ENCODE measurements around the gene SLC9A2. TPM values are rescaled to one million over a fixed set of nuclear protein-coding genes. Genes with fewer than 3 reads are reported as not detected.

SLC9A2 gene, protein sequence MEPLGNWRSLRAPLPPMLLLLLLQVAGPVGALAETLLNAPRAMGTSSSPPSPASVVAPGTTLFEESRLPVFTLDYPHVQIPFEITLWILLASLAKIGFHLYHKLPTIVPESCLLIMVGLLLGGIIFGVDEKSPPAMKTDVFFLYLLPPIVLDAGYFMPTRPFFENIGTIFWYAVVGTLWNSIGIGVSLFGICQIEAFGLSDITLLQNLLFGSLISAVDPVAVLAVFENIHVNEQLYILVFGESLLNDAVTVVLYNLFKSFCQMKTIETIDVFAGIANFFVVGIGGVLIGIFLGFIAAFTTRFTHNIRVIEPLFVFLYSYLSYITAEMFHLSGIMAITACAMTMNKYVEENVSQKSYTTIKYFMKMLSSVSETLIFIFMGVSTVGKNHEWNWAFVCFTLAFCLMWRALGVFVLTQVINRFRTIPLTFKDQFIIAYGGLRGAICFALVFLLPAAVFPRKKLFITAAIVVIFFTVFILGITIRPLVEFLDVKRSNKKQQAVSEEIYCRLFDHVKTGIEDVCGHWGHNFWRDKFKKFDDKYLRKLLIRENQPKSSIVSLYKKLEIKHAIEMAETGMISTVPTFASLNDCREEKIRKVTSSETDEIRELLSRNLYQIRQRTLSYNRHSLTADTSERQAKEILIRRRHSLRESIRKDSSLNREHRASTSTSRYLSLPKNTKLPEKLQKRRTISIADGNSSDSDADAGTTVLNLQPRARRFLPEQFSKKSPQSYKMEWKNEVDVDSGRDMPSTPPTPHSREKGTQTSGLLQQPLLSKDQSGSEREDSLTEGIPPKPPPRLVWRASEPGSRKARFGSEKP
- total RNA-seq = 10 to 100 TPM in 1 of 2 donors, 1 to 10 TPM in 1; 7.3 to 22.4 TPM

GRCh38 chr2:102619414-102620319 lies at the start of gene SLC9A2:
SLC9A2 (plus strand) TSS chr2:102619553; CDS start chr2:102619849, 296 bp downstream.
- 5% methylated on average over 38 of the region's 85 CpGs for WGBS
- Histone ChIP-seq H3K4me1 (replicated peaks) (no peaks in the 10 kb centered on the region), H3K4me3 (peak within 1 kb of the TSS; percentile 43 to 51), H3K27ac (peak within 1 kb of the TSS; percentile 74 to 79), H3K36me3 (no peaks in the 10 kb centered on the region), H3K9me3 (no peaks in the 10 kb centered on the region), H3K27me3 (replicated peaks; ENCODE audit: insufficient read depth) (no peaks in the 10 kb centered on the region)
- intact Hi-C loops (cut with DNase I) = no loop called here
- peak; percentile 24 for DNase-seq (ENCODE audit: low spot score)
- TF ChIP-seq CTCF (IDR thresholded peaks at IDR 0.05) = no peak
- TF ChIP-seq POLR2A (IDR thresholded peaks at IDR 0.05) = no peak
- no peak for TF ChIP-seq POLR2AphosphoS5 (IDR thresholded peaks at IDR 0.05)

- Histone ChIP-seq H3K4me1 (replicated peaks) (no peaks in the 10 kb centered on the region), H3K4me3 (no peak overlapping the region), H3K27ac (no peak overlapping the region), H3K27me3 (replicated peaks; ENCODE audit: insufficient read depth) (no peaks in the 10 kb centered on the region), H3K36me3 (no peaks in the 10 kb centered on the region), H3K9me3 (no peaks in the 10 kb centered on the region)
- intact Hi-C loops (cut with DNase I) = no loop called here
- TF ChIP-seq POLR2AphosphoS5 (IDR thresholded peaks at IDR 0.05) (no peak), CTCF (IDR thresholded peaks at IDR 0.05) (no peak), POLR2A (IDR thresholded peaks at IDR 0.05) (no peak)
- no peak for DNase-seq (ENCODE audit: low spot score)
- 91% methylated on average over 1 of the region's 1 CpG for WGBS
These were observed 43.5 kb upstream of the SLC9A2 start for GRCh38 chr2:102575888-102576287.

- intact Hi-C loops (cut with DNase I) = no loop called here
These were observed 41.0 kb upstream of the SLC9A2 start for GRCh38 chr2:102578376-102578775.

GRCh38 chr2:102581911-102582310 lies 37.4 kb upstream of the SLC9A2 start:
- Histone ChIP-seq H3K27ac (no peak overlapping the region), H3K4me3 (no peak overlapping the region)

More at GRCh38 chr2:102578376-102578775, 41.0 kb upstream of the SLC9A2 start:
- DNase-seq (ENCODE audit: low spot score) = no peak
- WGBS = 87% methylated on average over 2 of the region's 2 CpGs
- Histone ChIP-seq H3K36me3 (no peaks in the 10 kb centered on the region), H3K4me3 (no peak overlapping the region), H3K9me3 (no peaks in the 10 kb centered on the region), H3K27ac (no peak overlapping the region), H3K4me1 (replicated peaks) (no peaks in the 10 kb centered on the region), H3K27me3 (replicated peaks; ENCODE audit: insufficient read depth) (no peaks in the 10 kb centered on the region)
- TF ChIP-seq POLR2AphosphoS5 (IDR thresholded peaks at IDR 0.05) (no peak), CTCF (IDR thresholded peaks at IDR 0.05) (no peak)

More at GRCh38 chr2:102581911-102582310, 37.4 kb upstream of the SLC9A2 start:
- intact Hi-C loops (cut with DNase I) = no loop called here
- Histone ChIP-seq H3K4me1 (replicated peaks) (no peaks in the 10 kb centered on the region), H3K9me3 (no peaks in the 10 kb centered on the region), H3K36me3 (no peaks in the 10 kb centered on the region), H3K27me3 (replicated peaks; ENCODE audit: insufficient read depth) (no peaks in the 10 kb centered on the region)
- TF ChIP-seq POLR2A (IDR thresholded peaks at IDR 0.05) (no peak), POLR2AphosphoS5 (IDR thresholded peaks at IDR 0.05) (no peak), CTCF (IDR thresholded peaks at IDR 0.05) (no peak)
- DNase-seq (ENCODE audit: low spot score) = no peak
